K562 (cell line): Measurements from ENCODE around the gene COX4I2. TPM values are rescaled to one million over a fixed set of nuclear protein-coding genes. Genes with fewer than 3 reads are reported as not detected.

Experiments
- BCOR ChIP-seq: fragments of 450-650 bp; IDR thresholded peaks from 2 replicates; pipeline ENCODE4 v1.6.1; 2016
- CBX5 ChIP-seq: IDR thresholded peaks from 2 replicates; pipeline ENCODE4 v1.6.1; 2014; ENCODE audit warnings: low read depth, borderline replicate concordance
- CBX8 ChIP-seq: fragments of 200-600 bp; sonication (generic); IDR thresholded peaks from 2 replicates; pipeline ENCODE4 v1.6.1; 2012; ENCODE audit warnings: borderline replicate concordance, mixed run types, low read depth, mild to moderate bottlenecking, moderate library complexity, mixed read lengths, low read length, control low read depth, inconsistent platforms; ENCODE audit not compliant: poor library complexity, severe bottlenecking; ENCODE audit errors: extremely low read depth
- ELF4 ChIP-seq: fragments of 450-650 bp; formaldehyde crosslinking; IDR thresholded peaks from 2 replicates; pipeline ENCODE4 v1.4.0; 2022; ENCODE audit warnings: missing genetic modification characterization
- HNRNPL ChIP-seq: fragments of 200-400 bp; formaldehyde crosslinking; IDR thresholded peaks from 2 replicates; pipeline ENCODE4 v1.6.1; 2017; ENCODE audit warnings: low read depth, mild to moderate bottlenecking, low read length
- KAT8 ChIP-seq: fragments of 450-650 bp; IDR thresholded peaks from 2 replicates; pipeline ENCODE4 v1.6.1; 2016; ENCODE audit warnings: low read depth, mild to moderate bottlenecking
- MEF2A ChIP-seq: IDR thresholded peaks from 2 replicates; pipeline ENCODE4 v1.6.1; 2011; ENCODE audit warnings: low read depth, mild to moderate bottlenecking, low read length, moderate library complexity; ENCODE audit not compliant: control insufficient read depth
- NBN ChIP-seq: fragments of 450-650 bp; IDR thresholded peaks from 2 replicates; pipeline ENCODE4 v1.6.1; 2016; ENCODE audit warnings: low read depth, mild to moderate bottlenecking
- RBM34 ChIP-seq: fragments of 200-400 bp; formaldehyde crosslinking; IDR thresholded peaks from 2 replicates; pipeline ENCODE4 v1.6.1; 2018; ENCODE audit warnings: low read length, borderline replicate concordance; ENCODE audit not compliant: insufficient read depth
- SMARCC2 ChIP-seq: fragments of 450-650 bp; IDR thresholded peaks from 2 replicates; pipeline ENCODE4 v1.6.1; 2017; ENCODE audit warnings: antibody characterized with exemption, moderate library complexity, mild to moderate bottlenecking, low read depth
- TCFL5 ChIP-seq: fragments of 250-450 bp; sonication (Bioruptor Pico); conservative IDR thresholded peaks from 2 replicates; pipeline ENCODE4 v1.6.1; 2021; ENCODE audit warnings: mild to moderate bottlenecking, moderate library complexity, matching md5 sums
- THAP12 ChIP-seq: fragments of 250-450 bp; sonication (Bioruptor Pico); IDR thresholded peaks from 2 replicates; pipeline ENCODE4 v1.9.0; 2021; ENCODE audit warnings: mild to moderate bottlenecking, inconsistent platforms
- TRIM24 ChIP-seq, 2 experiments: fragments of 450-650 bp; IDR thresholded peaks; 2 replicates each; pipeline ENCODE4 v1.6.1; 2016
- TSHZ1 ChIP-seq: fragments of 250-450 bp; sonication (Bioruptor Pico); IDR thresholded peaks from 2 replicates; pipeline ENCODE4 v1.4.0; 2020; ENCODE audit warnings: mild to moderate bottlenecking, moderate library complexity
- ZC3H11A ChIP-seq: IDR thresholded peaks from 2 replicates; pipeline ENCODE4 v1.6.1; 2012; ENCODE audit warnings: low read depth, low read length, improper control_type of control experiment
- ZNF12 ChIP-seq: sonication (generic); formaldehyde crosslinking; IDR thresholded peaks from 2 replicates; pipeline ENCODE4 v1.4.0; 2020; ENCODE audit warnings: mild to moderate bottlenecking, missing genetic modification reagents
- ZNF146 ChIP-seq: IDR thresholded peaks from one replicate; pipeline ENCODE4 v1.6.1; 2018; ENCODE audit warnings: missing compliant biosample characterization; ENCODE audit not compliant: unreplicated experiment
- ZNF239 ChIP-seq: fragments of 250-450 bp; sonication (Bioruptor Pico); IDR thresholded peaks from 2 replicates; pipeline ENCODE4 v1.4.0; 2020; ENCODE audit warnings: mild to moderate bottlenecking
- ZNF274 ChIP-seq: IDR thresholded peaks from 2 replicates; pipeline ENCODE4 v1.6.1; 2011; ENCODE audit warnings: low read depth, mild to moderate bottlenecking, low read length, moderate library complexity, borderline replicate concordance
- ZNF445 ChIP-seq: fragments of 250-450 bp; sonication (Bioruptor Pico); IDR thresholded peaks from 2 replicates; pipeline ENCODE4 v1.4.0; 2020; ENCODE audit warnings: low read depth, mild to moderate bottlenecking, moderate library complexity
- ZNF449 ChIP-seq: fragments of 250-450 bp; sonication (Bioruptor Pico); IDR thresholded peaks from 2 replicates; pipeline ENCODE4 v1.8.0; 2022; ENCODE audit warnings: moderate library complexity, mild to moderate bottlenecking, inconsistent platforms
- ZNF785 ChIP-seq: fragments of 250-450 bp; sonication (Bioruptor Pico); IDR thresholded peaks from 2 replicates; pipeline ENCODE4 v1.4.0; 2020; ENCODE audit warnings: mild to moderate bottlenecking
- polyA plus RNA-seq, 8 experiments: library from polyadenylated mRNA; depleted of rRNA in 4 of 8; stranded (reverse) in 5 of 8; unstranded in 3 of 8; fragments of >200 nt; fragmentation: Nextera tagmentation in 2 of 8; fragmentation: Illumina TruSeq in 1 of 8; extraction: Ambion mirVana in 2 of 8; extraction: Trizol in 1 of 8; gene quantifications; 2 replicates each; pipeline versions ENCODE4 v1.2.1 to v1.2.3, GENCODE V29; 2011 to 2014; ENCODE audit warnings: inconsistent platforms in 1 of 8, missing spikeins in 1 of 8
- total RNA-seq, 7 experiments: library from RNA; depleted of rRNA in 6 of 7; stranded (reverse); fragments of >200 nt in 6 of 7; fragmentation: Illumina TruSeq in 2 of 7; extraction: Trizol in 2 of 7; gene quantifications; 2 replicates each; pipeline versions ENCODE4 v1.2.1 to v1.2.3, GENCODE V29; 2011 to 2021; ENCODE audit warnings: low replicate concordance in 1 of 7

Gene COX4I2
- total and polyA plus RNA-seq, 9 of the 15 experiments (the other 6 are each of a cell fraction or from before 2014, with no cell fraction given), result not detected

GRCh38 chr20:31606804-31607639 lies 30.7 kb upstream of the COX4I2 start (continued):
- TF ChIP-seq MEF2A (no peak; the same call in 1 of the 2 replicates), ZNF445 (CRISPR knock-in tag) (no peak), TSHZ1 (CRISPR knock-in tag) (no peak), CBX5 (no peak), ELF4 (CRISPR knock-in tag) (no peak; the same call in 1 of the 2 replicates), NBN (peak; percentile 64), THAP12 (CRISPR knock-in tag) (no peak), HNRNPL (no peak; the same call in 1 of the 2 replicates), TCFL5 (no peak), BCOR (peak; percentile 72; the same call in 1 of the 2 replicates), ZNF12 (CRISPR knock-in tag) (no peak), RBM34 (no peak), ZNF239 (CRISPR knock-in tag) (no peak), ZNF449 (no peak), CBX8 (no peak), KAT8 (no peak), TRIM24 (IDR thresholded peaks at IDR 0.05) (peak; percentile 81 to 86), ZC3H11A (no peak), ZNF785 (CRISPR knock-in tag) (no peak), SMARCC2 (no peak), ZNF146 (no peak), ZNF274 (no peak)
